Right lung (tissue), 10 donors: ENCODE data around the gene PTGDS. TPM values are rescaled to one million over a fixed set of nuclear protein-coding genes. Genes with fewer than 3 reads are reported as not detected.
A peak's percentile ranks its signal among the peaks of the same experiment; 100 is the strongest.

Source experiments
- DNase-seq, 2 donors: peaks; one replicate each; pipeline ENCODE4 v3.0.0-alpha.2; 2013
- long read RNA-seq, 8 donors: transcript quantifications; one replicate each; lab custom pipeline, GENCODE V29; 2026
- polyA plus RNA-seq, 5 donors: library from polyadenylated mRNA; unstranded; fragments of 120-200 nt; gene quantifications; one replicate each; pipeline versions ENCODE4 v1.2.1 to v1.2.3, GENCODE V29; 2013; ENCODE audit warnings: inconsistent platforms in 1 of 5, low replicate concordance in 1 of 5; ENCODE audit not compliant: insufficient read length in 5 of 5, insufficient read depth in 1 of 5

The PTGDS gene
- polyA plus RNA-seq = 10 to 100 TPM; 21.1 to 66.2 (median 29.6) TPM
- long read RNA-seq, donor 1, transcript PTGDS-202 (7 exons, 807 nt) = major isoform, 18 of 21 reads
- long read RNA-seq, donor 1, partial matches to known transcripts = 0 of 21 reads
- long read RNA-seq, donor 1, other reads (novel, unspliced or antisense) = 0 of 21 reads
- long read RNA-seq, donor 2, partial matches to known transcripts = 0 of 5 reads
- long read RNA-seq, donor 2, other reads (novel, unspliced or antisense) = 0 of 5 reads
- long read RNA-seq, donor 3, transcript PTGDS-202 (7 exons, 807 nt) = major isoform, 6 of 7 reads
- long read RNA-seq, donor 3, partial matches to known transcripts = 0 of 7 reads
- long read RNA-seq, donor 3, other reads (novel, unspliced or antisense) = 0 of 7 reads
- long read RNA-seq, donor 4, transcript PTGDS-202 (7 exons, 807 nt) = major isoform, 10 of 11 reads
- long read RNA-seq, donor 4, partial matches to known transcripts = 0 of 11 reads
- long read RNA-seq, donor 4, other reads (novel, unspliced or antisense) = 0 of 11 reads
- long read RNA-seq, donor 5, transcript PTGDS-202 (7 exons, 807 nt) = major isoform, 10 of 13 reads
- long read RNA-seq, donor 5, partial matches to known transcripts = 0 of 13 reads
- long read RNA-seq, donor 5, other reads (novel, unspliced or antisense) = 0 of 13 reads
- long read RNA-seq, donor 6, transcript PTGDS-202 (7 exons, 807 nt) = major isoform, 23 of 27 reads
- long read RNA-seq, donor 6, partial matches to known transcripts = 0 of 27 reads
- long read RNA-seq, donor 6, other reads (novel, unspliced or antisense) = 0 of 27 reads
- long read RNA-seq, donor 7, transcript PTGDS-202 (7 exons, 807 nt) = major isoform, 13 of 13 reads
- long read RNA-seq, donor 7, partial matches to known transcripts = 0 of 13 reads
- long read RNA-seq, donor 7, other reads (novel, unspliced or antisense) = 0 of 13 reads
- long read RNA-seq, donor 8, transcript PTGDS-202 (7 exons, 807 nt) = major isoform, 5 of 5 reads
- long read RNA-seq, donor 8, partial matches to known transcripts = 0 of 5 reads
- long read RNA-seq, donor 8, other reads (novel, unspliced or antisense) = 0 of 5 reads

DNA sequence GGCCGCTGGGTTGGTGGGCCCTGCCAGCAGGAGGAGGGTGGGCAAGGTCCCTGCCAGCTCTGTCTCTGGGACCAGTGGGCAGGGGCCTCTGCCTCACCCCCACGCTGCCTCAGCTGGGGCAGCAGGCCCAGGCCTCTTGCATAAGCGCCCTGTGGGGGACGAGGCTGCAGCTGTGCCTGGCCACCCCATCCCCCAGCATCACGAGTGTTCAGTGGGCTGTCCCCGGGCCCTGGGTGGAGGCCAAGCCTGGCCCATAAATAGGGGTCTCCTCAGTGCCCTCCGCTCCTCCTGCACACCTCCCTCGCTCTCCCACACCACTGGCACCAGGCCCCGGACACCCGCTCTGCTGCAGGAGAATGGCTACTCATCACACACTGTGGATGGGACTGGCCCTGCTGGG is at the start of gene PTGDS:
PTGDS (plus strand) TSS at position 282 of the 400 bp plus-strand sequence; CDS start at position 357, 75 bp downstream.
- peak; percentile 70 to 74 for DNase-seq

DNA sequence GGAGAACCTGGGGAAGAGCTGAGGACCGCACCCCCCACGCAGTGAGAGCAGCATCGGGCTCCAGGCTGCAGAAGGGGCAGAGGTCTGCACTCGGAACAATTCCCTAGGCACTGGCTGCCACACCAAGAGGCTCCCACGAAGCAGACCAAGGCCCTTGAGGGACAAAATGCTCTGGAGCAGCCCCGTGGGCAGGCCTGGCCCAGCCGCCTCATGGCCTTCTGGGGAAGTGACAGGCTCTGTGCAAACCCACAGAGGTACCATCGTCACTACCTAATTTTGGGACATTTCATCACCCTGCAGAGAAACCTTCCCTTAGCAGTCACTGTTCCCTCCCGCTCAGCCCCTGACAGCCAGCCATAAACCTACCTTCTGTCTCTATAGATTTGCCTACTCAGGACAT is 48.7 kb upstream of the PTGDS start:
- no peak for DNase-seq

DNA sequence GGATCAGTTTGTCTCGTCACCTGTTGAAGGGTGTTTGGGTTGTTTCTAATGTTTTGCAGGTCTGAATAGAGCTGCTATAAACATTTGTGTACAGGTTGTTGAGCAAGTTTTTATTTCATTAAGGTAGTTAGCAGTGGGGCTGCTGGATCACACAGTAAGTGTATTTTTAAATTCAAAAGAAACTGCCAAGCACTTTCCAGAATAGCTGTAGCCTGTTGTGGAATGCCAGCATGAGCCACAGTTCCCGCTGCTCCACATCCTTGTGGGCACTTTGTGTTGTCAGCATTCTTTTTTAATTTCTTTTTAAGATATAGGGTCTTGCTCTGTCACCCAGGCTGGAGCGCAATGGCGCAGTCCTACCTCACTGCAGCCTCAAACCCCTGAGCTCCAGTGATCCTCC is 47.3 kb upstream of the PTGDS start:
- no peak for DNase-seq

DNA sequence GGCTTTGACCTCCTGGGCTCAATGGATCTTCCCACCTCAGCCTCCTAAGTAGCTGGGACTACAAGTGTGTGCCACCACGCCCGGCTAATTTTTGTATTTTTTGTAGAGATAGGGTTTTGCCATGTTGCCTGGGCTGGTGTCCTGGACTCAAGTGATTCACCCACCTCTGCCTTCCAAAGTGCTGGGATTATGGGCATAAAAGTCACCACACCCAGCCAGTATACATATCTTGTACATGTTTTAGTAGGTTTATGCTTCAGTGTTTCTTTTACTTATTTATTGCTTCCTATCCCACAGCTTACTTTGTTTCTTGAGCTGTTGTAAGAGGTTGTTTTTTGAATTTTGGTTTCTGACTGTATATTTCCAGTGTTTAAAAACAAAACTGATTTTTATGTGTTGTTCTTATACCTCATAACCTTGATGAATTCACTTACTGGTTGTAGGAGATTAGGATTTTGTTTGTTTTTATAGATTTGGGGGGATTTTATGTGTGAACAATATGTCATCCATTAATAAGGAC is 45.6 kb upstream of the PTGDS start:
- DNase-seq = no peak

DNA sequence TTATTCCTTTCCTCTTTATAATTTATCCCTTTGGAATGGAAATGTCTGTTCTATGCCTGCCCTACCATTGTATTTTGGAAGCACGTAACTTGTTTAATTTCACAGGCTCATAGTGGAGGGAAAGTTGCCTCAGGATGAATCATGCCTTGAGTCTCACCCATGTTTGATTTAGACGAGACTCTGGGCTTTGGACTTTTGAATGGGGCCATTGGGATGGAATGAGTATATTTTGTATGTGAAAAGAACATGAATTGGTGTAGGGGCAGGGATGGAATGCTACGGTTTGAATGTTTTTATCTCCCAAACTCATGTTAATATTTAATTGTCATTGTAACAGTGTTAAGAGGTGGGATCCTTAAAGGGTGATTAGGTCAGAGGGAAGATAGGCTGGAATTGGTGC is 43.0 kb upstream of the PTGDS start:
- no peak for DNase-seq

DNA sequence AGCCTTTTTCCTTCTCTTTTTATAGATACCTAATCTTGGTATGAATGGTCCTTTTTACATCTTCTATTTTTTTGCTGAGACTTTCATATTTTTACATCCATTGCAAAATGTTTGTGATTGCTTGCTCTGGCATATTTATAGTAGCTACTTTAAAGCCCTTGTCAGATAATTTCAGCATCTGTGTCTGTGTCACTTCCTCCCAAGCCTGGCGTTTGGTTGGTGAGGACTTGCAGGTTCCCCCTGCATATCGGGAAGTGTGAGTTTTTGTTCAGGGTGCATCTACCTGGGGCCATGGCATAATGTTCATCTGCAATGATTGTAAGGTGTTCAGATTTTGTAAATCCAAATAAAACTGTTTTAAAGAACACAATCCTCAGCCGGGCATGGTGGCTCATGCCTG is 41.7 kb upstream of the PTGDS start:
- DNase-seq = no peak

DNA sequence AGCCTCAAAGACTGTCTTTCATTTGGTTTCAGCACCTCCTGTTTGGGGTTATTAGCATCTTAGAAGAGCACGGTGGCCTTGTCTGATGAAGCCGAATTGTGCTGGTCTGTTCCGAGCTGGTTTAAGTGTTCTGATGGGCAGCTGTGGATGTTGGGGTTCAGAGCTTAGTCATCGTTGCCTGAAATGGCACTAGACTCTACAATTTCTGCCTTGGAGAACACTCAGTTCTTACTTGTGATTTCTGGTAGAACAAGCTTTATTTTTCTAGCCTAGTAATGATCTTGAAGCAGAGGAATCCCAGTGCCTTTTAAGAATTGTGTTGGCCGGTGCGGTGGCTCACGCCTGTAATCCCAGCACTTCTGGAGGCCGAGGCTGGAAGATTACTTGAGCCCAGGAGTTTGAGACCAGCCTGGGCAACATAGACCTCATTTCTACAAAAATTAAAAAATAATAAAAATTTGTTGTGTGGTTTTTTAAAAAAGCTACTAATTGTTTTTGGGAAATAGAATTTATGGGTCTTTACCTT is 40.6 kb upstream of the PTGDS start:
- no peak for DNase-seq

DNA sequence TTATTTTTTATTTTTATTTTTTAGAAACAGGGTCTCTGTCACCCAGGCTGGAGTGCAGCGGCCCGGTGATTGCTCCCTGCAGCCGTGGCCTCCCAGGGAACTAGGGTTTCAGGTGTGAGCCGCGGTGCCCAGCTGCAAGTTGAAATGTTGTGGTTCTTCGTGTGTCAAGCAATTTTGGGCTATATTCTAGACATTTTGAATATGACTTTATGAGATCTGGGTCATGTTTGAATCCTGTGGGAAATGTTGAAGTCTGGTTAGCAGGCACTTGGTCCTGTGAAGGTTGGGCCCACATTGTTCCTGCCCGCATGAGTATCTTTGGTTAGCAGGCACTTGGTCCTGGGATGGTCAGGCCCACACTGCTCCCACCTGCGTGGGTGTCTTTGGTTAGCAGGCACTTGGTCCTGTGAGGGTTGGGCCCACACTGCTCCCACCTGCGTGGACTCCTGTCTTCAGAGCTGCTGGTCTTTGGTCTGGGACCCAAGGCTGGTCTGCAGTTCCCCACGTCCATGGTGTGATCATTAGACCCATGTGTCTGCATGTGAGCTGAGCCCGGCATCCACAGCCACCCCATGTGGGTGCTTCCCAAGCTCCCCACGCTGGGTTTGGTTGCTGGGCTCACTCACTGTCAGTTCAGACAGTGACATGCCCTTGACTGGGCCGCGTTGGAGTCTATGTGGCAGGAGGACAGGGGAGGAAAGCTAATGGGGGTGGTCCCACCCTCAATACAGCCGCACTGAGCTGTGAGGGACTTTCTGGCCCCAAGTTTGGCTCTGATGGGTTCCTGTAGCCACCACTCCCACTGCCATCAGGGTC is 39.9 kb upstream of the PTGDS start:
- no peak for DNase-seq

DNA sequence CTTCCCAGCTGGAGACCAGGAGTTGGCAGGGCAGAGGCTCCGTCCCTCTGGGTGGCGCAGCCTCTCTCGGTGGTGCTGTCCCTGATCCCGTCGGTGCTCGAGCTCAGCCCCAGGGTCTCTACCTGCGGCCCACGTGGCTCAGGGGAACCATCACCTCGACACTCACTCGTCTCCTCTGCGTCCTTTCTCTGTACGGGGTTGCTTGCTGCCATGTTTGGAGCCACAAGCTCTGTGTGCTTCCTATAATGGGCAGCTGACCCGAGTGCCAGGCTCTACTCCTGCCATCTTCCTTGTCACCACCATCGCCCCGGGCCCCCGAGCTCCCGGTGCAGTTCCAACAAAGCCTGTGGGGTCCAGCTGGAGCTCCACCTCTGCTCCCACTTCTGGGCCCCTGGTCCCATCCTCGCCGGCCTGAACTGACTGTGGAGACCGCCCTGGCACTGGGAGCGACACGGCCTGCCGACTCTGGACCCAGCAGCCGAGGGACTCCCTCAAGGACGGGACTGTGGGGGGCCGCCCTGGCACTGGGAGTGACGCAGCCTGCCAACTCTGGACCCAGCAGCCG is 37.8 kb upstream of the PTGDS start:
- no peak for DNase-seq

DNA sequence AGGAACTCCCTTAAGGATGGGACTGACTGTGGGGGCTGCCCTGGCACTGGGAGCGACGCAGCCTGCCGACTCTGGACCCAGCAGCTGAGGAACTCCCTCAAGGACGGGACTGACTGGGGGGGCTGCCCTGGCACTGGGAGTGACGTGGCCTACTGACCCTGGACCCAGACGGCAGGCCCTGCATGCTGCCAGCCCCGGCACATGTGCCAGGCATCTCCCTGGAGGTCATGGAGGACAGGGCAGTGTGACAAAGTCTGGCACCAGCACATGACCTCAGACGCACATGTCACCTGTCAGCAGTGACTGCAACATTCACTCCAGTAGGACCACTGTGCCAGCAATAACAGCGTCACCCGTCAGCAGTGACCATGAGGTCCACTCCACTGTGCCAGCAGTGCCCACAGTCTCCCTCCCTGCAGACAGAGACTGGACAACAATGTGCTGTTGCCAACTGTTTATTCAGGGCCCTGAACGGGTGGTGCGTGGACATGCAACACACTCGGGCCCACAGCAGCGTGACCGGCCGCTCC is 37.2 kb upstream of the PTGDS start:
- no peak for DNase-seq

DNA sequence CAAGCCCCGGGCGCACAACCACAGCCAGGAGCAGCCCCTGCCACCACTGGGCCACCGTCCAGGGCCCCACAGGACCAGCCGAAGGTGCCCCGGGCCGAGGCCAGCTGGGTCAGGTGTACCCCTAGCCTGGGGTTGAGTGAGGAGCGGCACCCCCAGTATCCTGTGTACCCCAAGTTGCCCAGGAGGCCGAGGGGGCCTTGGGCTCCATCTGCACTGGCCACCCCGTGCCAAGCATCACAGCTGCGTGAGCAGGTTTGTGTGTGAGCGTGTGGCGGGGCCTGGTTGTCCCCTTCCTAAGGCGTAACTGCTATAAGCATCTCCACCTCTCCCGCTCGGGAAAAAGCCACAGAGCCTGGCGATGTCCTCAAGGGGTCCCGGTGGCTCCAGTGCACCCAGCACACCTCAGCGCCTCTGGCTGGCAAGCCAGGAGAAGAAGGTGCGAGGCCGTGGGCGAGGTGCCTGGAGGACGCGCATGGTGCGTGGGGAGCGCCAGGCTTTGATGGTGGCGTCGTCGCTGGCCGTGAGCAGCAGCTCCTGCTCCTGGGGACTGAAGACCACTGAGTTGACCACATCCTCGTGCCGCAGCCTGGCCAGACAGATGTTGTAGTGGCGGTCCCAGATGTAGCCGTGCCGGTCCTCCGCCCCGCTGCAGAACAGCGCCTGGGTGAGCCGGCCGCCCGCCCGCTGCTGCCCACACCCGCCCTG is 36.6 kb upstream of the PTGDS start:
- no peak for DNase-seq

DNA sequence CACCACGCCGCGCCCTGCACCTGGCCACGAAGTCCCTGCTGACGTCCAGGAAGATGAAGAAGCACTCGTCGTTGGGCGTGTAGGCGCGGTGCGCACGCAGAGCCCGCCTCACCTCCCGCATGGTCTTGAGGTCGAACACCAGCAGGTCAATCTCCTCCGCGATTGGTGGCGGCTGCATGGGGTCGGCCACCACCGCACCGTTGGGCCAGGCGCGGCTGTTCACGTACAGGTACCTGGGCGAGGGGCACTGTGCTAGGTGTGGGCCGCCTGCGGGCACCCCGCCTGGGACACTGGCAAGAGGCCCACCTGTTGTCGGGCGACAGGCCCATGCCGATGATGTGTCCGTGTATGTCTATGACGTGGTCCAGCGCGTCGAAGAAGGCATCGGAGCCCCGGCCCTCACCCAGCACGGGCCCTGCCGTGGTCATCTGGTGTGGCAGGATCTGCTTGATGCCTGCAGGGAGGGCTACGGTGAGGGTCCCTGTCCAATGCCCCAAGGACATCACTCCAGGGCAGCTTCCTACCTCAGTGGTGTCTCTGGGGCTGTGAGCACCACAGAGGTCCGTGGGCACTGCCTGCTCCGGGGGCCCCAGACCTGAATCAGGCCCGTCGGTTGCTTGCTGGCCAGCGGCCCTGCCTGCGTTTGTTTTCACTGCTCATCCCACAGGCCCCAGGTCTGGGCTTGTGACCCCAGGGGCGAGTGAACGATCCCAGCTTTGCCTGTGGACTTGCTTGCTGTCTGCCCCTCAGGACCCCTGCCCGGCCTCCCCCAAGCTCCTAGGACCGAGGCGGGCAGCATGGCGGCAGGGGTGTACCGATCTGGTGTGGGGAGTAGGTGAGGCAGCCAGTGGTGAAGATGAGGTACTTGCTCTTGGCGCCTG is 35.8 kb upstream of the PTGDS start:
- DNase-seq = no peak

DNA sequence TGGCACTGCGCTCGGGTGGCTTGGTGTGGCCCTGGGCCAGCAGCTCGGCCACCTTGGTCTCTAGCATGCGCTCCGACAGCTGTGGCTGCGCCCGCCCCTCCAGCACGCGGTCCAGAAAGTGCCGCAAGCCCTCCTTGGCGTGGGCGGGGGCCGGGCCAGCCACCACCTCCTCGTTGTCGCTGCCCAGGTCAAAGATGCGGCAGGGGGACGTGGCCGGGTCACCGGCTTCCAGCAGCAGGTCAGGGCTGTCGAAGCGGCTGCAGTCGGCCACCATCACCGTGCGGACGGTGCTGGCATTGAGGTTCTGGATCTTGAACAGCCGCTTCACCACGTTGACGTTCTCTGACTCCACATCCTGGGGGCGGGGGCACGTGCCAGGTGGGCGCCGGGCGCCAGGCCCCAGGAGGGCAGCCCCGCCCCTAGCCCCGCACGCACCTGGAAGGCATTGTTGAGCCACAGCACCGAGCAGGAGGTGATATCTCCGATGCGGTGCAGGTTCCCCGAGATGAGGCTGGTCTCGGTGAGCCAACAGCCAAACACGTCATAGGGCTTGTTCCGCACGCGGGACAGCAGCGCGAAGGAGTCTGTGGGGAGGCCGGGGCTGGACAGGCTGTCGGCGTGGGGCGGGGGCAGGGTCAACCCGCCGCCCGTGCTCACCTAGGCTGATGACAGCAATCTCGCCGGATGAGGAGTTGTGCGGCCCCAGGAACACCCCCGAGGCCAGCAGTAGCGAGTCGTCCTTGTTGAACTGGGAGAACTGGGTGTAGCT is 35.0 kb upstream of the PTGDS start:
- DNase-seq = no peak

DNA sequence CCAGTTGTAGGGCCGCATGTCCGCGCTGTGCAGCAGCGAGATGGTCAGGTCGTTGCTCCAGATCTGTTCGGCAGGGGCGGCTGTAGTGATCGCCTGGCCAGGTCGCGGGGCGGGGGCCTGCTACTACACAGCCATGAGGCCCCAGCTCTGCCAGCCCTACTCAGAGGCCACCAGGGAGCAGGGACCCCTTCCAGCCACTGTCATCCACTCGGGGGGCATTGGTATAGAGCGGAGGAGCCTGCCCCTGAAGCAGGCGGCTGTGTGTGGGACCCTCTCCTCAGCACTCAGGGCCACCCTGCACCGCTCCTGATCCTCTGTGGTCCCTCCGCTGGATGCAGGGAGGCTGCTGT is 34.4 kb upstream of the PTGDS start:
- DNase-seq = no peak

DNA sequence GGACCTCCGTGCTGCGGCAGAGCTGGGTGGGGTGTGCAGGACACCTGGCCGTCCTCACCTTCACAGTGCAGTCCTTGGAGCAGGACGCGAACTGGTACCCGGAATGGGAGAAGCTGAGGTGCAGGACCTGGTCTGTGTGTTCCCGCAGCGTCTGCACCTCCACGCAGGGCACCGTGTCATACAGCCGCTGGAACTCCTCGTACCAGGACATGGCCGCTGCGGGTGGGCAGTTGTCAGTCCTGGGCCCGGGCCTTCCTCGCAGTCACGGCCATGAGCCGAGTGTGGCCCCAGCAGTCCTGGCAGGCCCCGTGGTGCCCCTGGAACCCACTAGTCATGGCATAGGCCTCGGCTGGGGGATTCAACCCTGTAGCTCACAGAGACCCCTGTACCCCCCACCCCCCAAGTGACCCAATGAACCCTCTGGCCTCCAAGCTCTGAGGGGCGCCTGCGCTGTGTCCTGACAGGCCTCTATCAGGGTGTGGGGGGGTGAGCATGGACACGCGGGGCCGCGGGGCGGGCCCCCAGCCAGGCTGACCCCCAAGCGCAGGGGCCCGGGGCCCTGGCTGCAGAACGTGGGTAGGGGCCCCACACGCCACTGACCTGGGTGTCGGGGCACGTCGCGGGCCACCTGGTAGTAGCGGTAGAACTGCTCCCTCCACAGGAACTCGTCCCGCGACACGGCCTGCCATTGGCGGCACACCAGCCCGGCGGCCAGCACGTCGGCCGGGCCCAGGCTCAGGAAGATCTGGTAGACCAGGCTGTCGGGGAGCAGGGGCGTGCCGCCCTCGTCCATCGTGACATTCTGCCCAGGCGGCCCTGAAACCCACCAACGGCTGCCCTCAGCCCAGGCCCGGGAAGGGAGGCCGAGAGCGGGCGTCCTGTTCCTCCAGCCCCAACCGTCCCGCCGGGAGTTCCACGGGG is 33.8 kb upstream of the PTGDS start:
- no peak for DNase-seq

DNA sequence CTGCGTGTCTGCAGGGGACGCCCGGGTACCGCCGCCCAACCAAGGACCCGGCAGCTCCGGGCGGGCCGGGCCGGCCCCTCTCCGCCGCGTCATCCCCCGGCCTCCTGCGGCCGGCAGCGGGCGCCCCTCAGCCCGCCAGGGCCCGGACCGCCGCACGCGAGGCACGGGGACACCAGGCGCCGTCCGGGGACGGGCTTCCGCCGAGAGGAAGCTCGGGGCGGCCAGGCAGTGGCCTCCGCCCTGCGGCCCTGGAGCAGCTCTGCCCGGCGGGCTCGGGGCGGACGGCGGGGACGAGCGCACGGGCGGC is 33.1 kb upstream of the PTGDS start:
- peak in 1 of 2 donors; percentile 33 for DNase-seq
